Mucosa of rectum (tissue), 2 donors: ENCODE data around the gene GATAD2A.

ENCODE experiments used
- H3K27ac ChIP-seq, 2 donors: one replicate each; pipeline ENCODE4 v1.7.0; 2013; ENCODE audit warnings: inconsistent platforms in 2 of 2, low read depth in 2 of 2, low read length in 2 of 2
- H3K27me3 ChIP-seq, 2 donors: one replicate each; pipeline ENCODE4 v1.7.0; 2013; ENCODE audit warnings: low read length in 2 of 2; ENCODE audit not compliant: control insufficient read depth in 2 of 2, insufficient read depth in 2 of 2
- H3K36me3 ChIP-seq, 2 donors: one replicate each; pipeline ENCODE4 v1.7.0; 2013; ENCODE audit warnings: low read length in 2 of 2; ENCODE audit not compliant: control insufficient read depth in 2 of 2, insufficient read depth in 2 of 2
- H3K4me1 ChIP-seq, 2 donors: one replicate each; pipeline ENCODE4 v1.7.0; 2013; ENCODE audit warnings: low read length in 2 of 2, mild to moderate bottlenecking in 1 of 2; ENCODE audit not compliant: control insufficient read depth in 2 of 2, insufficient read depth in 2 of 2
- H3K4me3 ChIP-seq, 2 donors: one replicate each; pipeline ENCODE4 v1.7.0; 2013; ENCODE audit warnings: low read length in 2 of 2
- H3K9ac ChIP-seq, 2 donors: one replicate each; pipeline ENCODE4 v1.7.0; 2013; ENCODE audit warnings: low read length in 2 of 2, low read depth in 1 of 2, mild to moderate bottlenecking in 1 of 2
- H3K9me3 ChIP-seq, 2 donors: one replicate each; pipeline ENCODE4 v1.7.0; 2013; ENCODE audit warnings: low read length in 2 of 2; ENCODE audit not compliant: control insufficient read depth in 2 of 2
- donor health status: healthy.
- donor health status: Normal muscosa, but diverticular disease.

Gene GATAD2A

GRCh38 chr19:19404879-19405860 lies at the start of gene GATAD2A:
TSS of gene GATAD2A (plus strand) at chr19:19405675. CDS start at chr19:19465346, 59,671 bp downstream.
- no peaks in the 10 kb centered on the region for H3K27me3 ChIP-seq
- H3K4me1 ChIP-seq, result peaks cover 18 to 22% of the 10 kb centered on the region in 2 donors
- H3K27ac ChIP-seq, result peak within 1 kb of the TSS; percentile 87 to 91
- H3K9me3 ChIP-seq, result no peaks in the 10 kb centered on the region
- peak within 1 kb of the TSS; percentile 71 to 83 for H3K4me3 ChIP-seq
- H3K9ac ChIP-seq, result peak within 1 kb of the TSS; percentile 77 to 81
- H3K36me3 ChIP-seq, result no peaks in the 10 kb centered on the region

GRCh38 chr19:19356500-19356899 lies 49.0 kb upstream of the GATAD2A start:
- no peak overlapping the region for H3K9ac ChIP-seq
- H3K27ac ChIP-seq, result no peak overlapping the region
- H3K4me1 ChIP-seq, result no peaks in the 10 kb centered on the region
- H3K4me3 ChIP-seq, result no peak overlapping the region
- no peaks in the 10 kb centered on the region for H3K9me3 ChIP-seq
- peaks cover 53 to 58% of the 10 kb centered on the region in 2 donors for H3K36me3 ChIP-seq
- no peaks in the 10 kb centered on the region for H3K27me3 ChIP-seq

GRCh38 chr19:19356901-19357566 lies 48.4 kb upstream of the GATAD2A start:
- H3K4me3 ChIP-seq, result no peak overlapping the region
- no peaks in the 10 kb centered on the region for H3K9me3 ChIP-seq
- no peaks in the 10 kb centered on the region for H3K4me1 ChIP-seq
- H3K36me3 ChIP-seq, result peaks cover 51 to 55% of the 10 kb centered on the region in 2 donors
- no peak overlapping the region for H3K9ac ChIP-seq
- no peak overlapping the region for H3K27ac ChIP-seq
- no peaks in the 10 kb centered on the region for H3K27me3 ChIP-seq

GRCh38 chr19:19361075-19361594 lies 44.3 kb upstream of the GATAD2A start:
- no peak overlapping the region for H3K9ac ChIP-seq
- H3K27me3 ChIP-seq, result no peaks in the 10 kb centered on the region
- H3K36me3 ChIP-seq, result peaks cover 16 to 18% of the 10 kb centered on the region in 2 donors
- no peaks in the 10 kb centered on the region for H3K9me3 ChIP-seq
- H3K27ac ChIP-seq, result no peak overlapping the region
- peaks cover under 1 to 8% of the 10 kb centered on the region in 2 donors for H3K4me1 ChIP-seq
- no peak overlapping the region for H3K4me3 ChIP-seq

- Histone ChIP-seq H3K36me3 (peaks cover 8 to 10% of the 10 kb centered on the region in 2 donors), H3K9ac (no peak overlapping the region), H3K4me1 (peaks cover 6 to 11% of the 10 kb centered on the region in 2 donors), H3K9me3 (no peaks in the 10 kb centered on the region), H3K4me3 (no peak overlapping the region), H3K27ac (no peak overlapping the region), H3K27me3 (no peaks in the 10 kb centered on the region)
Observed at GRCh38 chr19:19362075-19362474, 43.4 kb upstream of the GATAD2A start.

GRCh38 chr19:19366434-19367396 lies 38.8 kb upstream of the GATAD2A start:
- Histone ChIP-seq H3K9me3 (no peaks in the 10 kb centered on the region), H3K27ac (peak overlapping the region; percentile 27 to 56), H3K9ac (peak overlapping the region; percentile 10 to 60), H3K36me3 (no peaks in the 10 kb centered on the region), H3K4me1 (peaks cover 6 to 16% of the 10 kb centered on the region in 2 donors), H3K4me3 (peak overlapping the region in 1 of 2 donors; percentile 51), H3K27me3 (no peaks in the 10 kb centered on the region)

GRCh38 chr19:19368087-19368486 lies 37.4 kb upstream of the GATAD2A start:
- no peaks in the 10 kb centered on the region for H3K9me3 ChIP-seq
- H3K9ac ChIP-seq, result peak overlapping the region in 1 of 2 donors; percentile 6
- peaks cover 10 to 23% of the 10 kb centered on the region in 2 donors for H3K4me1 ChIP-seq
- H3K4me3 ChIP-seq, result no peak overlapping the region
- H3K27ac ChIP-seq, result no peak overlapping the region
- H3K36me3 ChIP-seq, result no peaks in the 10 kb centered on the region
- H3K27me3 ChIP-seq, result no peaks in the 10 kb centered on the region

- no peaks in the 10 kb centered on the region for H3K36me3 ChIP-seq
- peaks cover 10 to 26% of the 10 kb centered on the region in 2 donors for H3K4me1 ChIP-seq
- H3K9ac ChIP-seq, result peak overlapping the region in 1 of 2 donors; percentile 10
- H3K9me3 ChIP-seq, result no peaks in the 10 kb centered on the region
- no peak overlapping the region for H3K4me3 ChIP-seq
- no peaks in the 10 kb centered on the region for H3K27me3 ChIP-seq
- H3K27ac ChIP-seq, result no peak overlapping the region
Observed at GRCh38 chr19:19371059-19371458, 34.4 kb upstream of the GATAD2A start.

GRCh38 chr19:19372656-19373416 lies 32.6 kb upstream of the GATAD2A start:
- Histone ChIP-seq H3K9me3 (no peaks in the 10 kb centered on the region), H3K27me3 (no peaks in the 10 kb centered on the region), H3K27ac (peak overlapping the region; percentile 88 to 92), H3K36me3 (no peaks in the 10 kb centered on the region), H3K9ac (peak overlapping the region; percentile 20 to 65), H3K4me3 (peak overlapping the region; percentile 58 to 66), H3K4me1 (peaks cover 12 to 33% of the 10 kb centered on the region in 2 donors)
